GM06990 (cell line): Measurements from ENCODE around the gene DLX1.
"Not testable (repeated sequence)": the region's sequence is repeated elsewhere in the genome, so short reads cannot be mapped to it uniquely, and the experiment has no call there.

Experiments
- DNase-seq: peaks from one replicate; pipeline ENCODE4 v3.0.0-alpha.2; 2011; ENCODE audit not compliant: insufficient read length; ENCODE audit errors: extremely low read depth
- H3K27me3 ChIP-seq: replicated peaks from 2 replicates; pipeline ENCODE4 v1.6.0; 2011; ENCODE audit warnings: low read length; ENCODE audit not compliant: control insufficient read depth, insufficient read depth
- H3K36me3 ChIP-seq: 2 replicates; pipeline ENCODE4 v1.5.1; 2011; ENCODE audit warnings: low read length; ENCODE audit not compliant: control insufficient read depth, insufficient read depth
- H3K4me3 ChIP-seq: replicated peaks from 2 replicates; pipeline ENCODE4 v1.5.1; 2011; ENCODE audit warnings: low read depth, mild to moderate bottlenecking, control low read depth, low read length
- TF ChIP-seq, protein P1 (sequence below): IDR thresholded peaks from 2 replicates; pipeline ENCODE4 v1.5.1; 2011; ENCODE audit warnings: low read length, control low read depth, mild to moderate bottlenecking, inconsistent platforms; ENCODE audit not compliant: insufficient read depth, poor library complexity, severe bottlenecking

The DLX1 gene

DNA sequence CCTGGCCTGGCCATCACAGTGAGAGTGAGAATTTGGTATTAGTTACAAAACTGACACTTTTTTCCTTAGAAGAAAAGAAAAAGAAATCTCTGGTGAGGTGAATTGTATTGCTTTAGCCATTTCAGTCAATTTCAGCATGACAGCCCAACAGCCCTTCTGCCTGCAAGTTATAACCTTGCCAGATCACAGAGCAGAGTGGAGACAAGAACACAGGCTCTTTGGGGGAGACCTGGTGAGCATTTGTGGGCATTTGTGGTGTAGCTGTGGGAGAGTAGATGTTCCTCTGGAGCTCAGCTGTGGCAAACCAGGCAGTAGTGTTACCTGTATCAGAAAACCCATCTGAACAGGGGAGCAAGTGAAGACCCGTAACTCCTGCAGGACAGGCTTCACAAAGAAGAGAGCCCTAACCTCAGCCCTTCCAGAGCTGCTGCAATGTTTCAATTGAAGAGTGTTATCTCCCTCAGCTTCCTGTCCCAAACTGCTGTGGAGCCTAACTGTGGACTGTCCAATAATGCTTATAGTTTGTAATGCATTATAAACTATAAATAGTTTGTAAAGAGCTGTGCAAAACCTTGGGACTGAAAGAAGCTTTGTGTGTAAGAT is 22.8 kb upstream of the DLX1 start:
- Histone ChIP-seq H3K4me3 (no peak overlapping the region), H3K27me3 (no peaks in the 10 kb centered on the region)

GRCh38 chr2:172063446-172063845 is 21.9 kb upstream of the DLX1 start:
- no peaks in the 10 kb centered on the region for H3K27me3 ChIP-seq
- TF ChIP-seq, protein P1, sequence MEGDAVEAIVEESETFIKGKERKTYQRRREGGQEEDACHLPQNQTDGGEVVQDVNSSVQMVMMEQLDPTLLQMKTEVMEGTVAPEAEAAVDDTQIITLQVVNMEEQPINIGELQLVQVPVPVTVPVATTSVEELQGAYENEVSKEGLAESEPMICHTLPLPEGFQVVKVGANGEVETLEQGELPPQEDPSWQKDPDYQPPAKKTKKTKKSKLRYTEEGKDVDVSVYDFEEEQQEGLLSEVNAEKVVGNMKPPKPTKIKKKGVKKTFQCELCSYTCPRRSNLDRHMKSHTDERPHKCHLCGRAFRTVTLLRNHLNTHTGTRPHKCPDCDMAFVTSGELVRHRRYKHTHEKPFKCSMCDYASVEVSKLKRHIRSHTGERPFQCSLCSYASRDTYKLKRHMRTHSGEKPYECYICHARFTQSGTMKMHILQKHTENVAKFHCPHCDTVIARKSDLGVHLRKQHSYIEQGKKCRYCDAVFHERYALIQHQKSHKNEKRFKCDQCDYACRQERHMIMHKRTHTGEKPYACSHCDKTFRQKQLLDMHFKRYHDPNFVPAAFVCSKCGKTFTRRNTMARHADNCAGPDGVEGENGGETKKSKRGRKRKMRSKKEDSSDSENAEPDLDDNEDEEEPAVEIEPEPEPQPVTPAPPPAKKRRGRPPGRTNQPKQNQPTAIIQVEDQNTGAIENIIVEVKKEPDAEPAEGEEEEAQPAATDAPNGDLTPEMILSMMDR = no peak
- H3K4me3 ChIP-seq = no peak overlapping the region
- DNase-seq = no peak
- no peaks in the 10 kb centered on the region for H3K36me3 ChIP-seq

More for the DNA sequence above, 22.8 kb upstream of the DLX1 start:
- H3K36me3 ChIP-seq = no peaks in the 10 kb centered on the region
- TF ChIP-seq, protein P1 = no peak
- DNase-seq = no peak

DNA sequence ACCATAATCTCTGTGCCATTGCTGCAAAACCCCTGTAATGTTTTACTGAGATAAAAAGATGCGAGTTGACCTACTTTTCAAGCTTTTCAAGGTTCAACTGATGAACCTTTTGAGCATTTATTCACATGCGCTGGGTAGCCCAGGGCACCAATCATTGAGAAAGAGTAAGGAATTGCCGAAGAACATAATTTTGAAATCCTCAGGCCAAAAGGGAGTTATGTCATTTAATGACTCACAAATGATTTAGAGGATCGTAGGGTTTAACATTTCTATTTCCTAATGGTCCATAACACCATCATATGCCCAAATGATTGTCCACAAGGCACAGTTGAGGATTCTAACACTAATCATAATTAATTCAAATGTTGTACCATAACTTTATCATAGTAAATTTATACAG is 20.2 kb upstream of the DLX1 start:
- Histone ChIP-seq H3K36me3 (no peaks in the 10 kb centered on the region), H3K27me3 (no peaks in the 10 kb centered on the region), H3K4me3 (no peak overlapping the region)
- TF ChIP-seq, protein P1 = no peak
- DNase-seq = no peak

DNA sequence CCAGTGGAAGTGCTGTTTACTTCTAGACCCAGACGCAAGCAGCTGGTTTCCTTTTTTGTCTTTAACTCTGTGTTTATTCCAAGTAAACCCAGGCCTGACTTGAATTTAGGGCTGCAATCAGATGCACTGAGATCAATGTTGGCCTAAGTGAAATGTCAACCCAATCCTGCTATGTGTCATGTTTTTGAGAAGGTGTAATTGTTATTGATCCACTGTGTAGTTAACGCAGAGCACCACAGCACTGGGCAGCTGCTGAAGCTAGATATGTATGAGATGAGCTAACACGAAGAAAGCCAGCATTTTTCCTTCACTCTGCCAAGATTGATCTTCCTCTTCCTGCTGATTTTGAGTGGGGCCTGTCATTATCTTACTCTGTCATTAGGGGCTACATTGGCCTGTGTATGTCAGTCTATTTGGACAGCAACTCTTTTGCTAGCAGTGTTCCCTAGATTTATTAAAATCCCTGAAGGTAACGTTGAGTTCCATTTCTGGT is 18.9 kb upstream of the DLX1 start:
- TF ChIP-seq, protein P1 = no peak
- Histone ChIP-seq H3K36me3 (no peaks in the 10 kb centered on the region), H3K4me3 (no peak overlapping the region), H3K27me3 (no peaks in the 10 kb centered on the region)
- no peak for DNase-seq

DNA sequence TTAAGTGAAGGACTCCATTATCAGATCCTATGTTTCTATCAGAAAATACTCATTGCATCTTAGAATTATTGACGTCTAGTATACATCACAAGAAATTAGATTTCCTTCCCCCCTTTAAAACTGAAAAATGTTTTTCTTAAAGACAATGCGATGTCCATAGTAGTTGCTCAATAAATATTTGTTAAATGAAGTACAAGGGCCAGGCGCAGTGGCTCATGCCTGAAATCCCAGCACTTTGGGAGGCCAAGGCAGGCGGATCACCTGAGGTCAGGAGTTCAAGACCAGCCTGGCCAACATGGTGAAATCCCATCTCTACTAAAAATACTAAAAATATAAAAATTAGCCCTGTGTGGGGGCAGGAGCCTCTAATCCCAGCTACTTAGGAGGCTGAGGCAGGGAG is 17.4 kb upstream of the DLX1 start:
- not testable (repeated sequence) for DNase-seq, H3K27me3 ChIP-seq, H3K36me3 ChIP-seq, H3K4me3 ChIP-seq

- Histone ChIP-seq H3K27me3 (no peaks in the 10 kb centered on the region), H3K4me3 (no peak overlapping the region), H3K36me3 (no peaks in the 10 kb centered on the region)
- no peak for DNase-seq
- TF ChIP-seq, protein P1 = no peak
Observed at GRCh38 chr2:172070936-172071335, 14.4 kb upstream of the DLX1 start.
